GM12878 (cell line): ENCODE results near the gene SNX19.

Source experiments
- CTCF ChIP-seq, 3 experiments: IDR thresholded peaks in 2 of 3; conservative IDR thresholded peaks in 1 of 3; 2 replicates each; pipeline ENCODE4 v1.5.1; 2011; ENCODE audit warnings: low read depth in 3 of 3, low read length in 3 of 3, mild to moderate bottlenecking in 3 of 3, control low read depth in 2 of 3, moderate library complexity in 2 of 3, inconsistent platforms in 1 of 3, mixed read lengths in 1 of 3; ENCODE audit not compliant: control insufficient read depth in 2 of 3, insufficient read depth in 1 of 3; ENCODE audit errors: extremely low read depth in 1 of 3
- EP300 ChIP-seq, 2 experiments: fragments of 150-350 bp in 1 of 2; IDR thresholded peaks; 2 replicates each; pipeline ENCODE4 v1.6.1; 2011 to 2012; ENCODE audit warnings: low read depth in 2 of 2, low read length in 2 of 2, borderline replicate concordance in 1 of 2, improper control_type of control experiment in 1 of 2, inconsistent platforms in 1 of 2; ENCODE audit not compliant: control insufficient read depth in 1 of 2
- JUND ChIP-seq: IDR thresholded peaks from 2 replicates; pipeline ENCODE4 v1.6.1; 2012; ENCODE audit warnings: low read depth, mild to moderate bottlenecking, low read length, improper control_type of control experiment, moderate library complexity

DNA sequence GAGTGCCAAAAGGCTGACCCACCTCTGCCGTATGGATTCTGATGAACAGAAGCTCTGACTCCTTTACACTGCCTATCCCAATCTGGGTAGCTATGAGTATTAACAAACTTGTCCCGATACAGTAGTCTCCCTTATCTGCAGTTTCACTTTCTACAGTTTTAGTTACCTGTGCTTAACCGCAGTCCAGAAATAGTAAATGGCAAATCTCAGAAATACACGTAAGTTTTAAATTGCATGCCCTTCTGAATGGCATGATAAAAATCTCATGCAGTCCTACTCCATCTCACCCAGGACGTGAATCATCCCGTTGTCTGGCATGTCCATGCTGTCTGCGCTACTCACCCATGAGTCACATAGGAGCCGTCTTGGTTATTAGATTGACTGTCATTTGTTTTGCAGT is 68.8 kb downstream of the SNX19 start:
- no peak for TF ChIP-seq EP300 (IDR thresholded peaks at IDR 0.05; ENCODE audit: borderline replicate concordance in 1 of 2, control insufficient read depth in 1 of 2, low read depth in 2 of 2, low read length in 2 of 2)
- TF ChIP-seq JUND, result no peak
- TF ChIP-seq CTCF (IDR thresholded peaks at IDR 0.05 in 2 of 3, conservative IDR thresholded peaks at IDR 0.05 in 1 of 3; ENCODE audit: control insufficient read depth in 2 of 3, extremely low read depth in 1 of 3, insufficient read depth in 1 of 3, low read depth in 3 of 3, low read length in 3 of 3), result no peak
